AG04449 (cell line): Measurements from ENCODE around the gene ZNF771.

ENCODE experiments used
- CTCF ChIA-PET: fragments of 350-600 bp; formaldehyde crosslinking; extraction: SDS; loops from one replicate; lab custom pipeline; 2021; ENCODE audit warnings: antibody characterized with exemption; lab: Yijun Ruan, JAX
- POLR2A ChIA-PET: fragments of 400-600, 350-600 bp; formaldehyde crosslinking; extraction: SDS; loops from one replicate; lab custom pipeline; 2020; ENCODE audit warnings: antibody characterized with exemption, inconsistent platforms; lab: Yijun Ruan, JAX
- DNase-seq: peaks from one replicate; pipeline ENCODE4 v3.0.0-alpha.2; 2010; ENCODE audit warnings: low read depth, low spot score
- H3K4me3 ChIP-seq: 2 replicates; pipeline ENCODE4 v1.5.1; 2011; ENCODE audit warnings: low read depth, mild to moderate bottlenecking, control low read depth, low read length
- TF ChIP-seq, protein P1 (sequence below): IDR thresholded peaks from one replicate; pipeline ENCODE4 v1.5.1; 2011; ENCODE audit warnings: mild to moderate bottlenecking, moderate library complexity, low read length, control low read depth, inconsistent platforms; ENCODE audit not compliant: insufficient read depth; ENCODE audit errors: missing control alignments

ZNF771 gene

DNA sequence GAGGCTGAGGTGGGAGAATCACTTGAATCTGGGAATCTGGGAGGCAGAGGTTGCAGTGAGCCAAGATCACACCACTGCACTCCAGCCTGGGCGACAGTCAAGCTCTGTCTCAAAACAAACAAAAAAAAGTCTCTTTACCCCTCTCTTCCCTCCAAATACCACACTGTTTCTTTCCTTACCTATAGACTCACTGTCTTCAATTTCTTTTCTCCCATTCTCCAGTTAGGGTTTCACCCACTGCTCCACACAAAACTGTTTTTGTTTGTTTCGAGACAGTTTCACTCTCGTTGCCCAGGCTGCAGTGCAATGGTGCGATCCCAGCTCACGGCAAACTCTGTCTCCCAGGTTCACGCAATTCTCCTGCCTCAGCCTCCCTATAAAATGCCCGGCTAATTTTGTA, 46.2 kb upstream of the ZNF771 start:
- TF ChIP-seq, protein P1, sequence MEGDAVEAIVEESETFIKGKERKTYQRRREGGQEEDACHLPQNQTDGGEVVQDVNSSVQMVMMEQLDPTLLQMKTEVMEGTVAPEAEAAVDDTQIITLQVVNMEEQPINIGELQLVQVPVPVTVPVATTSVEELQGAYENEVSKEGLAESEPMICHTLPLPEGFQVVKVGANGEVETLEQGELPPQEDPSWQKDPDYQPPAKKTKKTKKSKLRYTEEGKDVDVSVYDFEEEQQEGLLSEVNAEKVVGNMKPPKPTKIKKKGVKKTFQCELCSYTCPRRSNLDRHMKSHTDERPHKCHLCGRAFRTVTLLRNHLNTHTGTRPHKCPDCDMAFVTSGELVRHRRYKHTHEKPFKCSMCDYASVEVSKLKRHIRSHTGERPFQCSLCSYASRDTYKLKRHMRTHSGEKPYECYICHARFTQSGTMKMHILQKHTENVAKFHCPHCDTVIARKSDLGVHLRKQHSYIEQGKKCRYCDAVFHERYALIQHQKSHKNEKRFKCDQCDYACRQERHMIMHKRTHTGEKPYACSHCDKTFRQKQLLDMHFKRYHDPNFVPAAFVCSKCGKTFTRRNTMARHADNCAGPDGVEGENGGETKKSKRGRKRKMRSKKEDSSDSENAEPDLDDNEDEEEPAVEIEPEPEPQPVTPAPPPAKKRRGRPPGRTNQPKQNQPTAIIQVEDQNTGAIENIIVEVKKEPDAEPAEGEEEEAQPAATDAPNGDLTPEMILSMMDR = no peak
- ChIA-PET CTCF (interaction anchor here (0.6 kb wide), 1 partner anchor 10 kb away, joined by 3 read pairs; no protein-coding TSS in a partner anchor), POLR2A (no interaction called here)
- H3K4me3 ChIP-seq = no peak overlapping the region
- no peak for DNase-seq

GRCh38 chr16:30365200-30365599, 42.2 kb upstream of the ZNF771 start:
- POLR2A ChIA-PET = interaction anchor here (1.3 kb wide), 1 partner anchor 10 kb away, joined by 6 read pairs; the partner anchor contains the start of gene CD2BP2
- H3K4me3 ChIP-seq = no peak overlapping the region
- DNase-seq = no peak
- TF ChIP-seq, protein P1 = no peak
- CTCF ChIA-PET = interaction anchor here (1.0 kb wide), 1 partner anchor 44 kb away, joined by 3 read pairs; no protein-coding TSS in a partner anchor

- H3K4me3 ChIP-seq = no peak overlapping the region
- CTCF ChIA-PET = interaction anchor here (0.9 to 1.6 kb wide), 2 partner anchors 41 to 219 kb away, joined by 3 read pairs; partner anchors contain the start of genes ZNF771 and ZNF785
- no peak for DNase-seq
- TF ChIP-seq, protein P1 = no peak
- POLR2A ChIA-PET = no interaction called here
Measured at GRCh38 chr16:30366511-30366910, 40.9 kb upstream of the ZNF771 start.

DNA sequence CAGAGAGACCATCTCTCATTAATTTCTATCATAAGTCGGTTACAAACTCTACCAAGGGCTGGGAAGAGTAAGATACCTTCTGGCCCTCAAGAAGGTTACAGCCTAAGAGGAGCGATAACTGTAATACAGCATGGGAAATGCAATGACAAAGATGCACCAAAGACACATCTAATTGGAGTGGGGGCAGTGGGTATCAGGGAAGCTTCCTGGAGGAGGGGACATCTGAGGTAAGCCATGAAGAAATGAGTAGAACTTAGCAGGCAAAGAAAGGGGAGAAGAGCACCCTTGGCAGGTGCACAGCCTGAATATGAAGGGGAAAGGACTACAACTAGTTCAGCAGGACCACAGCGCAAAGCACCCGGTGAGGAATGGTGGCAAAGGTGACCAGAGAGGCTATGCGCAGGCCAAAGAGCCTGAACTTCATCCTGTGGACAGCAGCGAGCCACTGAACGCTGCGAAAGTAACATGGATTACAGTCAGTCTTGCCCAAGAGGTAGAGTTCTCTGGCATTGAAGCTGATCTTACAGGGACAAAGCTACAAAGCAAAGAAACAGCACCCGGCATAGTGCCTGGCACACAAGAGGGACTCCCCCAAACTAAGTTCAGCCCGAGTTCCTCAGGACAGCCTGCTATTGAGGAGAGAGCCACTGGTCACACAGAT, 39.9 kb upstream of the ZNF771 start:
- CTCF ChIA-PET = interaction anchor here (1.6 kb wide), 1 partner anchor 40 kb away, joined by 3 read pairs; the partner anchor contains the start of gene ZNF771
- no peak for DNase-seq
- POLR2A ChIA-PET = interaction anchor here (0.5 kb wide), 1 partner anchor 28 kb away, joined by 3 read pairs; no protein-coding TSS in a partner anchor
- TF ChIP-seq, protein P1 = no peak
- H3K4me3 ChIP-seq = peak overlapping the region; percentile 85

DNA sequence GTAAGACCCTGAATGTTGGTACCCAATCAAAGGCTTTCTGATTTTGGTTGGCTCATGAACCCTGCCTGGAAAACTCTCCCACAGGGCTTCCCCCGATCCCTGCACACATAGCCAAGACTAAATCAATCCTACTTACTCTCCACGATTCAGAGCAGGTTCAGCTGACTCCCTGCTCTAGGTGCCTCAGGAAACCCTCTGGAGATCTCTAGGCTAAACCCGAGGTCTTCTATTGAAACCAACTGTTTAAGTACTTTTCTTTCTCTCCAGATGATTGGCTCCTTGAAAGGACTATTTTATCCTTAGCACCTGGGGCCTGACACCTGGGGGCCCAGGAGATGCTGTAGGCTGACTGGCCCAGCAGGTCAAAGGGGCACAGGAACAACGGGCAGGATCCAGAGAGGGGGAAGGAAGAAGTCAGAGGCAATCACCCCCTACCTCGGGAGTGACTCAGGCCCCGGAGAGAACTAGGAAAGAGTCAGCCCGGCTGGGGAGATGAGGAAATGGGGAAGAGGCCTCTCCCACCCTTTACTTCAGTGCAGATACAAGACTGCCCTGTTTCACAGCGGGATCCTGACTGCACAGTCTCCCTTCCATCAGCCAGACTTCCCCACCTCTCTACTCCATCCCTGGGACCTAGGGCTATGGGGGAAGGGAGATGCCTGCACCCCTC, 39.1 kb upstream of the ZNF771 start:
- DNase-seq = no peak
- peak overlapping the region; percentile 85 for H3K4me3 ChIP-seq
- TF ChIP-seq, protein P1 = no peak
- ChIA-PET CTCF (interaction anchor here (1.1 to 1.3 kb wide), 3 partner anchors 10 to 62 kb away, joined by 3 to 4 read pairs (median 4); partner anchors contain the start of genes CD2BP2 and DCTPP1), POLR2A (interaction anchor here (0.5 to 1.1 kb wide), 2 partner anchors 12 to 28 kb away, joined by 3 to 5 read pairs; no protein-coding TSS in a partner anchor)

DNA sequence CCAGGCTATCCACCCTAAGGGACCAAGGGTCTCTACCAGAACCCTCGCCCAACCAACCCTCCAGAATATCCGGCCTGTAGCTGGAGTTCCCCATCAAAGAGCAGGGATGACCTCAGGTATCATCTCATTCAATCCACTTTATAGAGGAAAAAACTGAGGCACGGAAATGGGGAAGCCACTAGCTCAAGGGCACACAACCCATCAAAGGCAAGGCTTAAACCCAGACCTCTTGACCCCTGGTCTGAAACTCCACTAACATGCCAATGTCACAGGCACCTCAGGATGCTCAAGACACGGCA, 38.7 kb upstream of the ZNF771 start:
- CTCF ChIA-PET = interaction anchor here (0.9 to 1.3 kb wide), 4 partner anchors 9 to 62 kb away, joined by 3 to 4 read pairs (median 4); partner anchors contain the start of genes CD2BP2 and DCTPP1
- TF ChIP-seq, protein P1 = no peak
- DNase-seq = no peak
- peak overlapping the region; percentile 85 for H3K4me3 ChIP-seq
- POLR2A ChIA-PET = interaction anchor here (1.1 kb wide), 1 partner anchor 12 kb away, joined by 5 read pairs; no protein-coding TSS in a partner anchor
